HCT116 (cell line): Measurements from ENCODE around the gene GRIK4. TPM values are rescaled to one million over a fixed set of nuclear protein-coding genes. Genes with fewer than 3 reads are reported as not detected.

ENCODE experiments used
- ATAC-seq: fragments of 200-7000 bp; cut with Tn5 transposase; 2 replicates; pipeline ENCODE4 v1.9.1; 2020; ENCODE audit warnings: mild to moderate bottlenecking, moderate library complexity
- BruUV-seq: library from RNA; stranded (reverse); fragments of 400-500 nt; replicated peaks from 2 replicates; lab custom pipeline; 2021; lab: Mats Ljungman, UMichigan
- CTCF ChIA-PET: fragments of 300-600 bp; sonication (Branson Sonifier 250); formaldehyde crosslinking; loops from one replicate; lab custom pipeline; 2021; ENCODE audit warnings: antibody characterized with exemption; lab: Charles Lee
- POLR2A ChIA-PET: fragments of 300-600, 350-600 bp; sonication (Branson Sonifier 250); formaldehyde crosslinking; loops from one replicate; lab custom pipeline; 2021; ENCODE audit warnings: antibody characterized with exemption; lab: Charles Lee
- RAD21 ChIA-PET, 2 experiments: fragments of 300-600 bp; sonication (Branson Sonifier 250); formaldehyde crosslinking; loops; one replicate each; lab custom pipeline; 2023; ENCODE audit warnings: low total read pairs in 2 of 2; ENCODE audit not compliant: uncharacterized antibody in 2 of 2, unreplicated experiment in 2 of 2, low non-redundant PET in 1 of 2; lab: Charles Lee
- DNase-seq: peaks from one replicate; pipeline ENCODE4 v3.0.0-alpha.2; 2010; ENCODE audit warnings: low read depth, low spot score
- H2AFZ ChIP-seq: fragments of 200-600 bp; shearing (Covaris generic), sonication (generic); 2 replicates; pipeline ENCODE4 v1.6.1; 2017; ENCODE audit warnings: low read depth, mixed run types, mixed read lengths, antibody characterized with exemption, low read length; ENCODE audit not compliant: poor library complexity, severe bottlenecking
- H3K27ac ChIP-seq: 2 replicates; pipeline ENCODE4 v1.5.1; 2012; ENCODE audit warnings: low read depth, low read length
- H3K27me3 ChIP-seq: fragments of 200-600 bp; sonication (generic); 2 replicates; pipeline ENCODE4 v1.6.1; 2016; ENCODE audit warnings: mixed run types, low read length, mixed read lengths; ENCODE audit not compliant: insufficient read depth
- H3K36me3 ChIP-seq, 2 experiments: fragments of 200-500 bp in 1 of 2; fragments of 200-600 bp in 1 of 2; sonication (Bioruptor generic) in 1 of 2; sonication (generic) in 1 of 2; 2 replicates each; pipeline versions ENCODE4 v1.5.1 to v1.6.1; 2014 to 2016; ENCODE audit warnings: low read length in 2 of 2, inconsistent platforms in 1 of 2, mixed read lengths in 1 of 2, mixed run types in 1 of 2; ENCODE audit not compliant: insufficient read depth in 2 of 2, control insufficient read depth in 1 of 2
- H3K4me1 ChIP-seq, 2 experiments: fragments of 200-600 bp in 1 of 2; sonication (generic) in 1 of 2; 2 replicates each; pipeline versions ENCODE4 v1.5.1 to v1.6.1; 2012 to 2017; ENCODE audit warnings: low read length in 2 of 2, inconsistent platforms in 1 of 2, mild to moderate bottlenecking in 1 of 2, mixed read lengths in 1 of 2, mixed run types in 1 of 2, moderate library complexity in 1 of 2; ENCODE audit not compliant: insufficient read depth in 2 of 2, control insufficient read depth in 1 of 2
- H3K4me2 ChIP-seq: fragments of 200-600 bp; sonication (generic); 2 replicates; pipeline ENCODE4 v1.6.1; 2017; ENCODE audit warnings: mixed run types, low read length, mixed read lengths
- H3K4me3 ChIP-seq, 2 experiments: fragments of 200-600 bp in 1 of 2; sonication (generic) in 1 of 2; replicated peaks in 1 of 2; 2 replicates each; pipeline ENCODE4 v1.5.1; 2011 to 2016; ENCODE audit warnings: low read length in 2 of 2, control low read depth in 1 of 2, low read depth in 1 of 2, mild to moderate bottlenecking in 1 of 2, mixed read lengths in 1 of 2, mixed run types in 1 of 2
- H3K79me2 ChIP-seq: fragments of 200-600 bp; sonication (generic); 2 replicates; pipeline ENCODE4 v1.6.1; 2017; ENCODE audit warnings: mild to moderate bottlenecking, mixed run types, low read length, moderate library complexity, mixed read lengths; ENCODE audit not compliant: insufficient read depth
- H3K9ac ChIP-seq: fragments of 200-600 bp; sonication (generic); 2 replicates; pipeline ENCODE4 v1.6.1; 2016; ENCODE audit warnings: low read length, mixed read lengths
- H3K9me2 ChIP-seq: fragments of 200-600 bp; sonication (generic), shearing (Covaris generic); 2 replicates; pipeline ENCODE4 v1.6.1; 2017; ENCODE audit warnings: mixed run types, mild to moderate bottlenecking, moderate library complexity; ENCODE audit not compliant: insufficient read depth
- H3K9me3 ChIP-seq, 2 experiments: fragments of 200-500 bp in 1 of 2; fragments of 200-600 bp in 1 of 2; sonication (Bioruptor generic) in 1 of 2; sonication (generic) in 1 of 2; 2 replicates each; pipeline ENCODE4 v1.6.1; 2014 to 2017; ENCODE audit warnings: low read length in 2 of 2, mixed read lengths in 2 of 2, inconsistent platforms in 1 of 2, low read depth in 1 of 2, mild to moderate bottlenecking in 1 of 2, mixed run types in 1 of 2, moderate library complexity in 1 of 2; ENCODE audit not compliant: control insufficient read depth in 1 of 2, insufficient read depth in 1 of 2
- H4K20me1 ChIP-seq: fragments of 200-600 bp; sonication (generic), shearing (Covaris generic); 2 replicates; pipeline ENCODE4 v1.6.1; 2017; ENCODE audit warnings: mixed run types, mild to moderate bottlenecking, moderate library complexity; ENCODE audit not compliant: insufficient read depth
- CTCF ChIP-seq, 3 experiments: fragments of 200-600 bp in 1 of 3; sonication (generic) in 1 of 3; IDR thresholded peaks in 2 of 3; conservative IDR thresholded peaks in 1 of 3; 2 replicates each; pipeline ENCODE4 v1.5.1; 2012 to 2017; ENCODE audit warnings: low read depth in 2 of 3, low read length in 2 of 3, antibody characterized with exemption in 1 of 3, borderline replicate concordance in 1 of 3, control low read depth in 1 of 3, mild to moderate bottlenecking in 1 of 3, mixed read lengths in 1 of 3, mixed run types in 1 of 3, moderate library complexity in 1 of 3; ENCODE audit not compliant: insufficient read depth in 1 of 3
- EGR1 ChIP-seq: IDR thresholded peaks from 2 replicates; pipeline ENCODE4 v1.6.1; 2012; ENCODE audit warnings: low read depth
- JUND ChIP-seq: IDR thresholded peaks from 2 replicates; pipeline ENCODE4 v1.6.1; 2012
- MAX ChIP-seq: IDR thresholded peaks from 2 replicates; pipeline ENCODE4 v1.6.1; 2012
- RAD21 ChIP-seq: IDR thresholded peaks from 2 replicates; pipeline ENCODE4 v1.6.1; 2012; ENCODE audit warnings: low read depth, mild to moderate bottlenecking
- TCF7L2 ChIP-seq: IDR thresholded peaks from 2 replicates; pipeline ENCODE4 v1.7.0; 2011; ENCODE audit warnings: borderline replicate concordance, inconsistent platforms; ENCODE audit not compliant: insufficient read depth, insufficient read length; ENCODE audit errors: extremely low read depth
- YY1 ChIP-seq: IDR thresholded peaks from 2 replicates; pipeline ENCODE4 v1.6.1; 2011; ENCODE audit warnings: low read length, low read depth, moderate library complexity, mild to moderate bottlenecking; ENCODE audit not compliant: insufficient replicate concordance; ENCODE audit errors: extremely low read depth
- ZFX ChIP-seq: fragments of 450-650 bp; IDR thresholded peaks from 2 replicates; pipeline ENCODE4 v1.6.1; 2017
- intact Hi-C: fragments of 100-400 bp; cut with micrococcal nuclease; formaldehyde crosslinking; loops from 2 replicates; pipeline ENCODE4 v1.10.0; 2022
- total RNA-seq: library from RNA; stranded (reverse); gene quantifications from one replicate; pipeline ENCODE4 v1.2.1, GENCODE V29; 2021; ENCODE audit not compliant: unreplicated experiment

The GRIK4 gene
- total RNA-seq, 1 experiment from 2014 or later = 0.52 TPM

GRCh38 chr11:120666121-120666639 lies 154.6 kb downstream of the GRIK4 start:
- Histone ChIP-seq H3K4me2 (no peak overlapping the region), H3K9ac (no peak overlapping the region), H3K79me2 (no peaks in the 10 kb centered on the region), H3K4me1 (no peaks in the 10 kb centered on the region), H3K27me3 (peaks cover 69% of the 10 kb centered on the region), H3K9me2 (no peaks in the 10 kb centered on the region), H3K9me3 (no peaks in the 10 kb centered on the region), H3K27ac (no peak overlapping the region), H3K4me3 (no peak overlapping the region), H4K20me1 (no peaks in the 10 kb centered on the region), H3K36me3 (no peaks in the 10 kb centered on the region), H2AFZ (no peak overlapping the region)
- BruUV-seq = no TSS peak
- intact Hi-C loops = no loop called here
- CTCF ChIA-PET = interaction anchor here (1.7 kb wide), 1 partner anchor 19 kb away, joined by 7 read pairs; no protein-coding TSS in a partner anchor
- POLR2A ChIA-PET = no interaction called here
- TF ChIP-seq MAX = no peak
- TF ChIP-seq EGR1 = no peak
- TF ChIP-seq ZFX = no peak
- TF ChIP-seq CTCF (IDR thresholded peaks at IDR 0.05 in 2 of 3, conservative IDR thresholded peaks at IDR 0.05 in 1 of 3; ENCODE audit: borderline replicate concordance in 1 of 3, insufficient read depth in 1 of 3, low read depth in 2 of 3, low read length in 2 of 3) = peak in 2 of 3 experiments; percentile 19 to 21; a peak in 1 of 6 replicates
- no peak for TF ChIP-seq YY1
- TF ChIP-seq RAD21 = peak; percentile 26; the same call in 1 of the 2 replicates
- DNase-seq (no peak), ATAC-seq (no peak)
- RAD21 ChIA-PET = no interaction called here

GRCh38 chr11:120667281-120667680 lies 155.7 kb downstream of the GRIK4 start:
- no peaks in the 10 kb centered on the region for H3K4me1 ChIP-seq
- TF ChIP-seq JUND (no peak), ZFX (no peak), YY1 (no peak), EGR1 (no peak), TCF7L2 (no peak)
- H4K20me1 ChIP-seq = no peaks in the 10 kb centered on the region
- no peak overlapping the region for H3K4me2 ChIP-seq
- no peaks in the 10 kb centered on the region for H3K79me2 ChIP-seq
- CTCF ChIA-PET = interaction anchor here (1.7 kb wide), 1 partner anchor 18 kb away, joined by 7 read pairs; no protein-coding TSS in a partner anchor
- no peak overlapping the region for H3K27ac ChIP-seq
- DNase-seq (no peak), ATAC-seq (no peak)
- peaks cover 69% of the 10 kb centered on the region for H3K27me3 ChIP-seq
- H3K9me3 ChIP-seq = no peaks in the 10 kb centered on the region
- H3K36me3 ChIP-seq = no peaks in the 10 kb centered on the region
- RAD21 ChIA-PET = interaction anchor here in 1 of 2 experiments (0.7 kb wide), 1 partner anchor 18 kb away, joined by 3 read pairs; no protein-coding TSS in a partner anchor
- BruUV-seq = no TSS peak
- H2AFZ ChIP-seq = no peak overlapping the region
- POLR2A ChIA-PET = no interaction called here
- intact Hi-C loops = no loop called here
- no peaks in the 10 kb centered on the region for H3K9me2 ChIP-seq
- no peak overlapping the region for H3K4me3 ChIP-seq
- H3K9ac ChIP-seq = no peak overlapping the region
